Cardiac fibroblast (primary cell): ENCODE results near the gene CYYR1.

Experiments used
- DNase-seq, 2 donors: peaks; one replicate each; pipeline versions ENCODE4 v3.0.0 to v3.0.0-alpha.2; 2010; ENCODE audit warnings: low read depth in 2 of 2
- H3K4me3 ChIP-seq, 2 donors: replicated peaks in 1 of 2; 1 replicate in 1 of 2; 2 replicates in 1 of 2; pipeline ENCODE4 v1.5.1; 2011; ENCODE audit warnings: low read depth in 2 of 2, low read length in 2 of 2, mild to moderate bottlenecking in 2 of 2, moderate library complexity in 1 of 2
- CTCF ChIP-seq: IDR thresholded peaks from one replicate; pipeline ENCODE4 v1.5.1; 2011; ENCODE audit warnings: low read depth, mild to moderate bottlenecking, low read length, inconsistent platforms

Gene CYYR1

DNA sequence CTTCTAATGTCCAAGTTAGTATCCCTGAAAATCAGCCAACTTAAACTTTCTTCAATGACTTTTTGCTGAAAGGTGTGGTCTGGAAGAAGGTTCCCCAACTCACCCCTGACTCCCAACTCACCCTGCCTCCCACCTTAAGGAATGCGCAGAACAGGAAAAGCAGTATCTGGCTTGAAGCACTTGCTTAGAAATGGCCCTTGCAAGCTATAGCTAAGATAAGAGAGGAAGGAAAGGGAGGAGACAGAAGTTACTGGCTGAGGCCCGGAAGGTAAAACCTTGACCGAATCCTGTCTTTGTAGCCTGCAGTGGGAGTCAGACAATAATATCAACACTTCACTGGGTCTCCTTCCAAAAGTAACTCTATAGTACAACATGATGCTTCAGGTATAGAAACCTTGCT lies 2.9 kb downstream of the CYYR1 start:
- H3K4me3 ChIP-seq: no peak overlapping the region
- no peak for DNase-seq
- TF ChIP-seq CTCF: no peak

DNA sequence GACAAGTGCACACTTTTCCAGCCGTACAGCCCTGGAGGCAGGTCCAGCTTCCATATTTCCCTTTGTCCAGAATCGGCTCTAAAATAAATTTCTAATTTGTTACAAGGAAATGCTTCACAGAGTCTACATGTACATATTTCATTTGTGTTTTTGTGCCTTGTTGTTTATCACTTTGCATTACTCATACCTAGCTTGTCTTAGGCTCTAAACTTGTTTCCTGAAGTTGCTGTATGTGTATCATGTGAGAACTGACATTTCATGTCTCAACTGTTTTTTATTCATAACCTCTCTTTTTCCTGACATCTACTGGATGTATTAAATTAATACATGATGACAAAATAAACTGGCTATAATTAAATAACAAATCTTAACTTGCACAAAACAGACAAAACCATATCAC lies 7.5 kb downstream of the CYYR1 start:
- no peak for DNase-seq
- no peak overlapping the region for H3K4me3 ChIP-seq
- no peak for TF ChIP-seq CTCF

- DNase-seq: no peak
- H3K4me3 ChIP-seq: no peak overlapping the region
Observed at GRCh38 chr21:26565111-26565510, 8.0 kb downstream of the CYYR1 start.

DNA sequence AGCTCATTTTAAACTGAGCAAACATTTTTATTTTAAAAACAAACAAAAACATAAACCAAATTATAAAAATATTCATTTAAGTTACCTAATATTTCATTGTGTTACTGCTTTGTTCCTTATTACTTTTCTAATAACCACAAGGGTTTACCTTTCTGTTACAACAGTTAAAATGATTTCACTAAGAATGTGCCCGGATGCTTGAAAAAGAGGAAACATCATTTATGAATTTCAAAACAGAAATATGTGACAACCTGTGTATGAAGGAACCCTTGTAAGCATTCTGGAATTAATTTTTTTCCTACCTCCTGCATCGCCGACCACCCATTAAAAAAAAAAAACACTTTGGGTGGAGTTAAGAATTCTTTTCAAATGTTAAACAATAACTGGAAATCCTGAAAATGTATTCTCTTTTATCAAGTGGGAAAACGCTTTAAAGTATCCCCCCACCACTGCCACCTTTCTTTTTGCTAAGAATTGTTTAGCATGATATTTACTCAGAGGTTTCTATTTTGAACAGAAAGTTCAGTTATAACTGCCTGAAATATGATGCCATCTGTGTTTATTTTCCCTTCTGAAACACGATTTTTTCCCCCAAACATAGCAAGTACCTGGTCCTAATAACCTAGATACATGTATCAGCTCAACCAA lies 9.1 kb downstream of the CYYR1 start:
- TF ChIP-seq CTCF: no peak
- H3K4me3 ChIP-seq: no peak overlapping the region
- DNase-seq: no peak

More at GRCh38 chr21:26565111-26565510, 8.0 kb downstream of the CYYR1 start:
- no peak for TF ChIP-seq CTCF

GRCh38 chr21:26560612-26561011 lies 12.5 kb downstream of the CYYR1 start:
- TF ChIP-seq CTCF: no peak
- H3K4me3 ChIP-seq: no peak overlapping the region
- no peak for DNase-seq

GRCh38 chr21:26559099-26559498 lies 14.0 kb downstream of the CYYR1 start:
- TF ChIP-seq CTCF: no peak
- DNase-seq: no peak
- no peak overlapping the region for H3K4me3 ChIP-seq

- no peak overlapping the region for H3K4me3 ChIP-seq
- DNase-seq: no peak
- no peak for TF ChIP-seq CTCF
Observed at GRCh38 chr21:26557106-26557505, 16.0 kb downstream of the CYYR1 start.
